Regular cardiac myocyte (primary cell): Measurements from ENCODE around the gene FOXG1. TPM values are rescaled to one million over a fixed set of nuclear protein-coding genes. Genes with fewer than 3 reads are reported as not detected.

Experiments used
- total RNA-seq: library from RNA; depleted of rRNA; stranded (reverse); fragments of >200 nt; gene quantifications from 2 replicates; pipeline ENCODE4 v1.2.3, GENCODE V29; 2014

FOXG1 gene
- under 0.01 TPM in 1 of 2 replicates, not detected in the other for total RNA-seq

DNA sequence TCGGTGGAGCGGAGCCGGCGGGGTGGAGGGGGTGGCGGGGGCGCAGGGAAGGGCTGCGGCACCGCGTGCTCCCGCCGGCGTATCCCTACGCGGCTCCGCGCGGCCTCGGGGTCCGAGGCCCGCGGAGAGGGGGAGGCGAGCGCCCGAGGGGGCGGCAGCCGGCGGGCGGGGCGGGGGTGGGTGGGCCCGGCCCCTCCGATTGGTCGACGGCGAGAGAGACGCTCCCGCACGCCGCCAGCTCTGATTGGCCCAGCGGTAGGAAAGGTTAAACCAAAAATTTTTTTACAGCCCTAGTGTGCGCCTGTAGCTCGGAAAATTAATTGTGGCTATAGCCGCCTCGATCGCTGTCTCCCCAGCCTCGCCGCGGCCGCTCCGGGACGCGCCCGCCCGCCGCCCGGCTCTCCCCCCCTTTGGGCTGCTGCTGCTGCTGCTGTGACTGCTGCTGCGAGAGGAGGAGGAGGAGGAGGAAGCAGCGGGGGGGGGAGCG, at the start of gene FOXG1:
Gene FOXG1 (plus strand): TSS at position 319 of the 487 bp plus-strand sequence. CDS start 493 bp downstream, outside the sequence.

